HEK293 (cell line): ENCODE measurements around the gene DCDC1.

Experiments
- BCL11B ChIP-seq: fragments of 450-650 bp; formaldehyde crosslinking; IDR thresholded peaks from 2 replicates; pipeline ENCODE4 v1.5.1; 2016; ENCODE audit warnings: low read depth, missing biosample characterization, missing genetic modification characterization
- CTCF ChIP-seq: fragments of 450-650 bp; formaldehyde crosslinking; IDR thresholded peaks from 2 replicates; pipeline ENCODE4 v1.5.1; 2016; ENCODE audit warnings: missing biosample characterization, missing genetic modification characterization
- GLI2 ChIP-seq: fragments of 450-650 bp; formaldehyde crosslinking; IDR thresholded peaks from 2 replicates; pipeline ENCODE4; 2017; ENCODE audit warnings: missing biosample characterization, missing genetic modification characterization, low read depth, borderline replicate concordance
- PATZ1 ChIP-seq: fragments of 450-650 bp; formaldehyde crosslinking; IDR thresholded peaks from 2 replicates; pipeline ENCODE4 v1.5.1; 2016; ENCODE audit warnings: missing biosample characterization, missing genetic modification characterization
- PRDM4 ChIP-seq: fragments of 450-650 bp; formaldehyde crosslinking; IDR thresholded peaks from 2 replicates; pipeline ENCODE4 v1.5.1; 2017; ENCODE audit warnings: missing biosample characterization, missing genetic modification characterization
- SETDB1 ChIP-seq: IDR thresholded peaks from one replicate; pipeline ENCODE4 v1.6.1; 2017; ENCODE audit warnings: mild to moderate bottlenecking, low read length, moderate library complexity, mixed read lengths; ENCODE audit not compliant: insufficient read length
- SP7 ChIP-seq: fragments of 450-650 bp; formaldehyde crosslinking; IDR thresholded peaks from 2 replicates; pipeline ENCODE4 v1.5.1; 2016; ENCODE audit warnings: missing biosample characterization, missing genetic modification characterization
- ZNF133 ChIP-seq: fragments of 450-650 bp; formaldehyde crosslinking; IDR thresholded peaks from 2 replicates; pipeline ENCODE4 v1.5.1; 2016; ENCODE audit warnings: missing biosample characterization, missing genetic modification characterization
- ZNF138 ChIP-seq: fragments of 450-650 bp; formaldehyde crosslinking; IDR thresholded peaks from 2 replicates; pipeline ENCODE4 v1.5.1; 2016; ENCODE audit warnings: missing biosample characterization, missing genetic modification characterization, borderline replicate concordance
- ZNF184 ChIP-seq: fragments of 450-650 bp; IDR thresholded peaks from 2 replicates; pipeline ENCODE4 v1.5.1; 2018; ENCODE audit warnings: missing biosample characterization, mild to moderate bottlenecking, missing genetic modification characterization
- ZNF26 ChIP-seq: fragments of 450-650 bp; formaldehyde crosslinking; IDR thresholded peaks from 2 replicates; pipeline ENCODE4 v1.5.1; 2016; ENCODE audit warnings: missing biosample characterization, missing genetic modification characterization
- ZNF341 ChIP-seq: fragments of 450-650 bp; formaldehyde crosslinking; IDR thresholded peaks from 2 replicates; pipeline ENCODE4; 2016; ENCODE audit warnings: low read depth, missing biosample characterization, missing genetic modification characterization
- ZNF747 ChIP-seq: fragments of 450-650 bp; formaldehyde crosslinking; IDR thresholded peaks from 2 replicates; pipeline ENCODE4 v1.5.1; 2016; ENCODE audit warnings: missing biosample characterization, missing genetic modification characterization

- no peak for TF ChIP-seq CTCF
- TF ChIP-seq BCL11B: no peak
- TF ChIP-seq PATZ1: no peak
- no peak for TF ChIP-seq ZNF138
- TF ChIP-seq ZNF747 (tag by site-specific recombination): no peak
- no peak for TF ChIP-seq SP7 (tag by site-specific recombination)
- no peak for TF ChIP-seq ZNF26
- TF ChIP-seq PRDM4 (tag by site-specific recombination): no peak
- TF ChIP-seq ZNF184 (tag by site-specific recombination): no peak
- no peak for TF ChIP-seq ZNF341
- no peak for TF ChIP-seq GLI2
- TF ChIP-seq ZNF133 (tag by site-specific recombination): no peak
- no peak for TF ChIP-seq SETDB1
Observed at GRCh38 chr11:31262761-31263160, 106.8 kb downstream of the DCDC1 start.
